GM21737 (cell line): ENCODE data around the gene SMPD3.

Source experiments
- ATAC-seq: cut with Tn5 transposase; IDR thresholded peaks from one replicate; pipeline ENCODE4 v1.9.1; 2021; ENCODE audit warnings: mild to moderate bottlenecking, moderate library complexity; ENCODE audit not compliant: unreplicated experiment

Gene SMPD3

DNA sequence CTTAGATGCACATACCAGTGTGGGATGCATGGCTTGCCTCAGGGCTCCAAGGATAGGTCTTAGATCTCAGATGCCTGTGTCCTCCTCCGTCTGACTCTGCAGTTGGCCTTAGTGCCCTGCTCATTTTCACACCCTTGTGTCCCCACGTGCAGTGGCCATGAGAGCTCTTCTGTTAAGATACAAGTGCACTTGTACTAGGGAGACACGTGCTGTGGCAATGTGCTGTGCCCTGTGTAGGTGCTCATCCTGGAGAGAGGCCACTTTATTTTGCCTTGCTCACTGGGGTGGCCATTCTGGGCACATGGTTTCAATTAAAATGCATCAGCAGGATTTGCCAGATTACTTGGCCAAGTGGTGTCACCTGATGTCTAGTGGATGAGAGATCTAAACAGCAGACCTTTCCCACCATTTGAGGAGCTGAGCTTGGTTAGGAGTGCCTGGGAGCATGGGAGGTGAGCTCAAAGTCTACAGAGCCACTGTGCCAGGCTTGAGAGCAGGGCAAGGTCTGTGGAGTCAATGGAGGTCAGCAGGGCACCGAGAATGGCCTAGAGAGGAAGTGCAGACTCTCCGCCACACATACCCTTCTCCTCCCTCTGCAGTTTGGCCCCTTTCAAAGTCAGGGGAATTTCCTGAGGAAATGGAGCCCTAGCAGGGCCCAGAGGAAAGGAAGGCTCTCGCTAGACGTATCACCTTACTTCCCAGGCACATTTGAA, 25.2 kb upstream of the SMPD3 start:
- ATAC-seq: no peak

DNA sequence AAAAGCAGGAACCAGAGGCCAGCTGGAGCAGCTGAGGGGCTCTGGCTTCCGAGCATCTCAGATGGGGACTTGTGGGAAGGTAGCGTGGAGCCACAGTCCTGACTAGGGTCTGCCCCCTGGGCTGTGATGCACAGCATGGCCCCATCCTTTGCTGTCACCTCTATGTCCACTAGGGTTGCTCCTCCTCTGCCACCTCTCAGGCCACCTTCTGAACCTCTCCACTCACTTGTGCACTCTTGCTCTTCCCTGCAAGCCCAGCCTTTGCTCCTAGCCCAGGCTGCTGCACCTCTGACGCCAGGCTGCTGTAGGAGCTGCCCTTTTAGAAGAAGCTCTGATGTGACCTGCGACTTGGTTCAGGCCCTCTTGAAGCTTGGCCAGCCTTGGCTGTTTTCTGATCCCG, 24.3 kb upstream of the SMPD3 start:
- no peak for ATAC-seq

DNA sequence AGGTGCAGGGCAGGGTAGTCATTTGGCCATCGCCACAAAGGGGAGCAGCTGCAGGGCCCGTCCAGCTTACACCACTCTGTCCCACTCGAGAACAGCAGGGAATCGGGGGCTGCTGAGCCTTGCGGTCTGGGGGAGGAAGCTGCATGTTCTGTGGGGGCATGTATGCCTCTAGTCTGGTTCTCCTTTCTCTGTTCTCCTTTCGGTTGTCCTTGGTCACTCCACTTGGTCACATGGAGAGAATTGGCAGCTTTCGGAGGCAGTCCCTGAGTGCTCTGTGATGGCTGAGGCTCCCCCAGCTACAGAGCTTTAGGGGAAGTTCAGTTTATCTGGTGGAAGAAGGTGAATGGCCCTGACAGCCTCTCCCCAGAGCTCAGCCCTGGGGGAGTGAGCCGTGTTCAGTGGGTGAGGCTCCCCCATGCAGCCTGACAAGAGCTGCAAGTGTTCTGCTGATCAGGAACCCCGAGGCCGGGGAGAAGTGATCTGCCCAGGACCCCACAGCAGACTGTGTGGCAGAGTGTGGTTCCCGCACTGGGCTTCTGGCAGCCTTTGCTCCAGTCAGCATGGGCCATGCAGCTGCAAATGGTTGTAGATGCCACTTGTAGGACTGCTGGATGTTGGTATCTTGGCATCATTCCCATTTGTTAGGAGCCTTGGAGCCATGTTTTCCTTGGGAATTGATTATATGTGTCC, 22.3 kb upstream of the SMPD3 start:
- peak; percentile 92 for ATAC-seq

DNA sequence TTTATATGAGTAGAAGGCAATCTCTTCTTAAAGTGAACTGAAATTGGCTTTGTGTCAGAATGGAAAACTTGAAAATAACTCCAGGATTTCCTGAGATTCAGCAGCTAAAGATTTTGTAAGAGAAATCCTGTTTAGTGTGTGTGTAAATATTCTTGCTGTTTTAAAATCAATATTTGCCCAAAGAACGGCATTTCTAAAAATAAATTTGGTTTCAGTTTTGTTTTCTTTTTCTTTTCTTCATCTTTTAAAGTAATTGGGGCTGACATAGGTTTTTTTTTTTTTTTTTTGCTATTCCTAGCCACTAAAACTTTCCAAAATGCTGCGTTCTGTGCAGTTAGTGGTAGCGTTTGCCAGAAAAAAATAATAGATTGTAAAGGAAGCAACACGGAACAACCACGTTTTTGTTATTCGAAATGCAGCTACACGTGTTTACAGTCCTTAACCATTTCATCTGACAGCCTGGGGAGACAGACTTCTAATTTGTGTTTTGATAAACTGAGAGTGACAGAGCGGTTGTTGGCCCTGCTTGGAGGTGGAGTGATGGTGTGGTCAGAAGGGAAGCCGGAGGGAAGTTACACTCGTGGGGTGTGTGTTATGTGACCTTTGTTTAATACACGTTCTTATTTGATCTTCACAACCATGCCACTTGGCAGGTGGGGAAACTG, 21.6 kb upstream of the SMPD3 start:
- ATAC-seq: peak; percentile 17

DNA sequence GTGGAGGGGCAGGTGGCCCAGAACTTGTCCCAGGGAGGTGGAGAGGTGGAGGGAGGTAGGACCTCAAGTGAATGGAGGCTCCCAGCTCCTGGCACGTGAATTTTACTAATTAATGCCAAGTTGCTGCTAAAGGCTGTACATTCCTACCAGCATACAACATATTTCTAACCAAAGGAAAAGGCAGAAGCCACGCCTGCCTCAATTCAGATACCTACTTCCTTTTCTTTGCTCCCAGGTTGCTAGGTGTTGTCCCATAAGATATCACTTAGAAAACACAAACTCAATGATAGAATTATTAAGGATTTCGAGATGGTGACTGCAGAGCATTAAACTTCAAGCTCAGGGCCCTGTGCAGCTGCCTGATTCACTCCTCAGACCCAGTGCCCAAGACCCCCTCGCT, 20.5 kb upstream of the SMPD3 start:
- no peak for ATAC-seq

DNA sequence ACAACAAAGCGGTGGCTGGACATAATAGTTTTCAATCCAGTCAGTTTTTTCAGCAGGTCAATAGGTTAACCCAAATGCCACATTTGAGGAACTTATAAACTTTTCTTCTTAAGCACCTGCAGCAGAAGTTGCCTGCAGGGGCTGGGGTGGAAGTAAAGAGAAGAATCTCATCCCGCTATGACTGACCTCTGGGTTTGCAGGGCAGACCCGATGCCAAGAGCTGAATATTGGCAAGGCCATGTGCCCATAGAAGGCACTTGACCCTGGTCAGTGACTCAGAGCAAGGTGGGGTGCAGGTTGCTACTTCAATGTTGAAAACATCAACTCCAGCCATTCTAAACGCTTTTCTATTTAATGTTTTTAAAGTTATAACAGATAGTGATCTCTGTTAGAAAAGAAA, 17.9 kb upstream of the SMPD3 start:
- ATAC-seq: no peak

DNA sequence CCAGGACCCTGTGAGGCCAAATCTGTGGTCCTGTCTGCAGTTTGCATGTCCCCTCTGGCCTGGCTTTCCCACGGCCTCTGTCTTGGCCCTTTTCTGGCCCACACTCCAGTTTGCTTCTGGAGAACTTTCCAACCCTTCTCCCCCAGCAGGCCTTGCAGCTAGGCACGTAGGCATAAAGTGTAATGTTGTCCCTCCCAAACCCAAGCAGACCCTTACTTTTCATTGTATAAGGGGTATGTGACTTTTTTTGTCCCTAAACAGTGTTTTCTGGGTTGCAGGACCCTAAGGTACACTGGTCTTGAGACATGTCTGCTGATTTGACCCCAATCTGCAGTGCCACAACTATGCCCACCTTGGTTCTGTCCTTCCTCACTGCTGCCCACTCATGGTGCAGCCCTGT, 15.6 kb upstream of the SMPD3 start:
- no peak for ATAC-seq

DNA sequence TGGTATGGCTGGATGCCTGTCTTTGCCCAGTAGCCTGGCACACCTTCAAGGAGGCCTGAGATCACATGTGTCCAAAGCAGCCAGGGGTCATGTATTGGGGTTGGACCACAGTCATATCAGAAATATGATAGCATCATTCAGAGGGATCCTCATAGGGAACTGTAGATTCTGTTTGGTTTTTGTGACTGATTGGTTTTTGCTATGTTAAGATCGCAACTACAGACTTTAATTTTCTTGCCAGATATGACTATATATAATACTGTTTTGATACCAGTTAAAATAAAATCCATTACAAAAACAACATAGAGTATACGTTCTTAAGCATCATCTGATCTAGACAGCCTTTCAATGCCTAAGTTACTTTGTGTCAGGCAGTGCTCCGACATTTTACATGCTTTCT, 11.8 kb upstream of the SMPD3 start:
- no peak for ATAC-seq

DNA sequence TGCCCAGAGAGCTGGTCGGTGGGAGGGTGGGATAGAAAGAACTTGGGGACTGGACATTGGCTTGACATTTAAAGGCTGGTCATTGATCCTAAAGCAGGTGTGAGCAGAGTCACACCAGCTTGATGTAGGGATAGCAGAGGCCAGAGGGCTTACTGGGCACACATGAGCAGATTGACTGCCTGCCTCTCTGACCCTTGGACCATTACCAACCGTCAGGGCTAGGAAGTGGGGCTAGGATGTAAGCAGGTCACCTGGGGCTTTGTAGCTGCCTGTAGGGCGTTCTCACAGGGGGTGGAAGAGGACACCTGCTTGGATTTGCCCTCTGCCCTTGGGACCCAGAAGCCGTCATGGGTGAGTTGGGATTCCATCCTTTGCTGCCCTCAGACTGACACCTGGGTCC, 11.1 kb upstream of the SMPD3 start:
- no peak for ATAC-seq

DNA sequence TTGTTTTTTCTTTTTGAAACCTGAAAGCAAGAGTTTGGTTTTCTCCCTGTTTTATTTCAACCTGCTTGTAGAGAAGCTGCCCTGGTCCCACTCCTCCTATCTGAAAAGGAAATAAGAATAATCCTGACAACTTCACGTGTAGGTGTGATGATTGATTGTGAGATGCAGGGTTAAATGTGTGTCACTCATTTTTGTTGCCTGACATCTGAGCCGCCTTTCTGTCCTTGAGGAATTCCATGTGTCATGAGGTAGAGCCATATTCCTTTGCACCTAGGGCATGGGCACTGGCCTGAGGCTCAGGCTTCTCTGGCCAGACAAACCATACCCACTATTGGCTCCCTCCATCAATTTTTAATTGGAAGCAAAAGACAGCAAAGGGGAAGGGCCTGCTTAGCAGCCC, 10.2 kb upstream of the SMPD3 start:
- ATAC-seq: no peak

DNA sequence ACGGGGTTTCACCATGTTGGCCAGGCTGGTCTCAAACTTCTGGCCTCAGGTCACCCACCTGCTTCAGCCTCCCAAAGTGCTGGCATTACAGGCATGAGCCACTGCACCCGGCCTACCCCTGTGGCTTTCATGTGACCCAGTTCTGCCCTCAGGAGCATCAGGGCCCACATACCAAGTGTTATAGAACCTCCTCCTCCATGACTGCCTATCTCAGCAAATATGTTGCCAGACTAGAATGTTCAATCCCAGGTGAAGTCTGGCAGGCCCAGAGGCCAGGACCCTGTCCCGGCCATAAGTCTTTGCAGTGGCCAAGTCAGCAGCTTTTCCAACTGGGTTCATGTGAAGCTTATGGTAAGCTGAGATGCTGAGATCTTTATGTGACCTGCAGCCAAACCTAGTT, 9.8 kb upstream of the SMPD3 start:
- no peak for ATAC-seq

DNA sequence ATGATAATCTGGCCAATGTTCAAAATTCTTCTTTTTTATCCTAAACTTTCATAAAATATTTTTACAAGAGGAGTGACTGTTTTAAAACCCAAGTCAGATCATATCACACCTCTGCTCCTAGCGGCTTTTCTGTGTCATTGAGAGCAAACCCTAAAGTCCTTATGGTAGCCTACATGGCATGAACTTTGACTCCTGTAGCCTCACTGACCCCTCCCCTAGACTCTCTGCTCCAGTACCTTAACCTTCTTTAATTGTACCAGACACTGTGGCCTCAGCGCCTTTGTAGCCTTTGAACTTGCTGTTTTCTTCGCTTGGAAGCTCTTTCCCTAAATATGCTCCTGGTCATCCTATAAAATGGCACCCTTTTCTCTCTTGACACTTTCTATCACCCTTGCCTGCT, 7.3 kb upstream of the SMPD3 start:
- ATAC-seq: no peak

DNA sequence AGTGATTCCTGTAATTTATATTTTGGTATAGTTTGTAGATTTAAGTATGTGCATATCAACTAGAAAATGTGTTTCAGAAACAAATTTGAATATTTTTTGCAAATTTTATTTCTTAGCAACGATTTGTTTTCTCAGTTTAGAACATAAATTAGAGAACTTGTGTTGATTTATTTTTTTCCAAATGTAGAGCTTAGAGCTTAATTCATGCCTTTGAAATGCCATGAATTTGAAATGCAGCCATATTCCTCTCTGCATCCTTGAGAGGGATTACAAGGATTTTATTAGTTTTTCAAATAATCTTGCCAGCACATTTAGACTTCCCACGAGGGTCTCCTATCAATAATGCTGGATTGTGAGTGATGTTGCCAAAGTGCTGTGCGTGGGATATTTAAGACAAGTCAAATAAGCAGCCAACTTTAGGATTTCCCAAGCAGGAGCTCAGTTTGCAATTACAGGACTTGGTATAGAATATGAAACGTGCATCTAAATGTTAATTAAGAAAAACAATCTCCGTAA, 6.7 kb upstream of the SMPD3 start:
- ATAC-seq: no peak

DNA sequence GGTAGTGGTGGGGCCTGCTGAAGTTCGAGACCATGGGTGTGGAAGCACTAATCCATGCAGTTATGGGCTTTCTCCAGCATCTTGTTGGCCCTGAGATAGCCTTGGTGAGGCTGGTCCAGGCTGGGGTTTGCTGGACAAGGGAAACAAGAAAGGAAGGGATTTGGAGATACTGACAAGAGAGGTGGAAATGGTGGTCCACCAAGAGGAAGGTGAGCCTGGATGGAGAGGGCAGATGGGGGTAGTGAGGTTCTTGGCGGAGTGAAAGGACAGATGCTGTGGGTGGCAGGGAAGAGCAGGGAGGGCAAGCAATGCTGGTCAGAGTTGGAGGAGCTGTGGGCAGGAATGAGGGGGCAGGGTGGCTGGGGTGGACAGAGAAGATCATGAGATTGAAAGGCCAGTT, 5.5 kb upstream of the SMPD3 start:
- ATAC-seq: no peak

DNA sequence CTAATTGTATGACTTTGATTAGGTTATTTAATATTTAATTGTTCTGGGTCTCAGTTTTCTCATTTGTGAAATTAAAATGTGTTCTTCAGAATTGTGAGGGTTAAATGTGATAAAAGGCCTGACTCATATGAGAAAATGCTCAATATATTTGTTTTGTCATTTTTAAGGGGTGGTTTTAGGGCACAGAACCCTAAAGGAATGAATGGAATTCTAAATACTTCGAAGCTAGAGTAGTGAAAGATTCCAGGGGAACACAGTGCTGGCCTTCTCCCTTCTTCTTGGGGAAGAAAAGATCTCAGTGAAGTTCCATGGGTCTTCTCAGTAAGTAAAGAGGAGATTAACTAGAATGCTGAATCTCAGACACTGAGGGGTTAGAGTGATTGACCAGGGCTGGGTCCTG, 3.9 kb upstream of the SMPD3 start:
- ATAC-seq: no peak

DNA sequence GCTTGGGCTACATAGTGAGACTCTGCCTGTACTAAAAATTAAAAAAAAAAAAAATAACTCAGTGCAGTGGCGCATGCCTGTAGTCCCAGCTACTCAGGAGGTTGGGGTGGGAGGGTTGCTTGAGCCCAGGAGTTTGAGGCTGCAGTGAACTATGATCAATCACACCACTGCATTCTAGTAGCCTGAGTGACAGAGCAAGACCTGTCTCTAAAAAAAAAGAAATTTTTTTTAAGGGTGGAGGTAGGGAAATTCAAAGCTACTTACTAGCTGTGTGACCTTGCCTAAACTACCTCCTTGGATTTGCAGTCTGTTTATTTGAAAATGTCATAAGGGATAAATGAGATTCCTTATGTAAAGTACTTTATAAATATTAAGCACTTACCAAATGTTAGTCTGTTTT, 3.4 kb upstream of the SMPD3 start:
- ATAC-seq: no peak

DNA sequence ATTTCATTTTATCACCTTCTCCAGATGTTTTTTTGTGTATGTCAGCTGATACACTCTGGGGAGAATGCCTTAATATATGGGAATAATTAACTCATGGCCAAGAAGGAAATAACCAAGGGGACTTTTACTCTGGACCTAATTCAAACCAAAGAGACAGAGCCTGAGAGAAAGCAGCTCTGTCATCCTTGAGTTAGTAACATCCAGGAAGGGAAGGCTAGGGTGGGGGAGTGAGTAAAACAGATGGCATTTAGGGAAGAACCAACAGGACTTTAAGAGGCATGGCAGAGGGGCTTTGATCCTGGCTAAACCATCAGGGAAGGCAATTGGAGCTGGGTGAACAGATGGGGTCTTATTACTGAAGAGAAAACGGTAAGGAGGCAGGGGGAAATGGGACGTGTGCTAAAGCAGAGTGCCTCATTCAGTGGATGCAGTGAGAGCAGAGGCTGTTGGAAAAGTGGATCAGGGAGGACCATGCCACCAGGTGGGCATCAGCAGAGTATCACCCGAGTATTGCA, 2.5 kb upstream of the SMPD3 start:
- ATAC-seq: no peak

DNA sequence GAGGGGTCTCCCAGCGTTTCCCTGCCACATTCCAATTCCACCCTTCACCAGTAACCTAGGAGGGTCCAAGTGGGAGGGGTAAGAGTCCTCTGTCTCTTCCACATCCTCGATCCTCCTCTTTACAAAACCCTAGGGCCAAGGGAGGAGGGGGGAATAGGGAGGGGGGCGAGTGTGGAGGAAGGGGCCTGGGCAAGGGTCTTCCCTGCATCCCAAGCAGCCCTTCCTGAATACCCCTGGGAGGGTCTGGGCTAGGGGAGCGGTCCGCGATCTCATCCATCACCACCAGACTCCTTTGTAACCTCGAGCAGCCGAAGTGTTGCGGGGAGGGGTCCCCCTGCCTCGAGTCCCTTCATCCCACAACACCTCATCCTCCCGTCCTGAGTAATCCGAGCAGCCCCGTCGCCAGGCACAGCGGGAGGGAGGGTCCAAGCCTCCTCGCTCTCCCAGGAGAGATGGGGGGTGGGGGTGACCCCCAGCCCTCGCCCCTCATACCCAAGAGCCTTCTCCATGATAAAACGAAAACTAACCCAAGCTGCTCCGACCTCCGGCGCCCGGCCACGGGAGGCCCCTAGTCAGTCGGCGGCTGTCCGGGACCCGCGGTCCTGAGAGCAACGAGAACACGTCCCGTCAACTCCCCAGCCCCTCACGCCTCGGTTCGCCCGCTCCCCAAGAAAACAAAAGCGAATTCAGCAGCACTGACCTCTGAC, 502 bp downstream of the SMPD3 start:
- ATAC-seq: peak; percentile 7

DNA sequence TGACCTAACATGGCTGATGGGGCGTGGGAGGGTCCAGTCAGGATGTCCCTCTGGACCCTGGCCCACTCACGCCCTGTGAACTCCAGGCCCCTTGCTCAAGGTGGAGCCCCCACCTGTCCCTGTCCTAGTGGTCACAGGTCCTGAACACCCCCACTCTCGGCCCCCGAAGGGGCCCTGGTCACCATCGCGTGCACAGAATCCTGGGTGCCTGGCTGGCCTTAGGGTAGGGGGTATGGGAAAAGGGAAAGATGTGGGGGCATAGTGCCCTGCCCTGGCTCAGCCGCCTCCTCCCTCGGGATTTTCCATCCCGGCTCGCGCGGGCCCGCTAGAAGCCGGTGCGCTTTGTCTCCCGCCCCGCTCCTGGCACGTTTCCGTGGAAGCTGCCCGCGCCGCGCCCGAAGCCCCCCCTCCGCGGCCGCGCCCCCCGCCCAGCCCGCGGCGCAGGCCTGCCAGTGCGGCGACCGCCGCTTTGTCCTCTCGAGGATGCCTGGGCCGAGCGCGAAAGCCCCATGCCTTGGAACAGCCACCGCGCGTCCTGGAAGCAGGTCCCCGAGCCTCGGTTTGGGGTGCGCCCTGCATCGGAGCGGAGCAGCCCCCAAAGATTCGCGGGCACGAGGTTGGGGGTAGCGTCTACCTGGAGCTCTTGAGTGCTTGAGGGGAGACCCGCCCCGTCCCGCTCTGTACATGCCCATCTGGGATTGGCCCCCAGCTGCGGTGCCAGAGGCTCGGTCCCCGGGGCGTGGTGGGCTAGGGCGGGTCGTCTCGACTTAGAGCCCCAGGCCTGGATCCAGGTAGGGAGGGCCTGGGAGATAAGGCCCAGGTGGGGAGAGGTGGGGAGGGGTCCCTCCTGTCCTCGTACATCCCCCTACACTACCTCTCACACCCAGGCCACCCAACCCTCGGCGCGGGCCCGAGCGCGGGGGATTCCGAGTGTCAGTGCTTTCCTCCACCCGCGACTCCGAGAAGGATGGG, 1.3 kb downstream of the SMPD3 start:
- no peak for ATAC-seq

DNA sequence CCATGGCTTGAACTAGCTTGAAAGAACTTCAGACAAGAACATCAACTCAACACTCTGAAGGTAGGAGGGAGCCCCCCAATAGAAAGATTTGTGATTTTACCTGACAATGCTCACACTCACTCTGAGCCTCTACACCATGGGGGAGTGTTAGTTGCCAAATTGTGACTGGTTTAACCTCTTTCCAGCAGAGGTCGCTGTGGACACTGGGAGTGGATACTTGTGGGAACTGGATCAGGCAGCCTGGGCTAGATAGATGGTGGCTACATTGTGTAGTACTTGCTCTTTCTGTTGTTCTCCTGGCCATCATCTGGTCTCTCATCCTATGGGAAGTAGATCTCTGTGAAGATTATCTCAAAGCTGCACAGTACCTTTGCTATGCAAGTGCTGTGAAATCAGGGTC, 2.9 kb downstream of the SMPD3 start:
- no peak for ATAC-seq
